ENCODE results near the gene P2RX2. TPM values are rescaled to one million over a fixed set of nuclear protein-coding genes. Genes with fewer than 3 reads are reported as not detected.

The P2RX2 gene
- total and polyA plus RNA-seq, 2 experiments from 2014 or later: 1.1 to 1.7 TPM

- Mint-ChIP-seq H3K27ac (no peak overlapping the region), H3K27me3 (ENCODE audit: insufficient read depth, low read depth, poor library complexity) (peaks cover 90% of the 10 kb centered on the region), H3K9me3 (peaks cover 30% of the 10 kb centered on the region), H3K36me3 (ENCODE audit: low read depth) (peaks cover 3% of the 10 kb centered on the region; the same call in 1 of the 3 replicates), H3K4me3 (no peak overlapping the region), H3K4me1 (no peaks in the 10 kb centered on the region)
- Histone ChIP-seq H2AFZ (no peak overlapping the region), H3K9me2 (ENCODE audit: insufficient read depth) (no peaks in the 10 kb centered on the region), H3K27ac (ENCODE audit: low read depth) (no peak overlapping the region), H3K4me1 (ENCODE audit: insufficient read depth) (no peaks in the 10 kb centered on the region), H3K4me3 (no peak overlapping the region), H3K27me3 (ENCODE audit: insufficient read depth) (peaks cover 94% of the 10 kb centered on the region), H3K79me2 (replicated peaks; ENCODE audit: insufficient read depth) (no peaks in the 10 kb centered on the region), H3K36me3 (ENCODE audit: insufficient read depth) (no peaks in the 10 kb centered on the region), H3F3A (replicated peaks; ENCODE audit: low read depth) (0 out of 2 replicates have a peak, but pooled peaks cover 4% of the 10 kb centered on the region), H4K20me1 (replicated peaks; ENCODE audit: insufficient read depth) (no peaks in the 10 kb centered on the region), H3K4me2 (no peak overlapping the region)
- DNase-seq (ENCODE audit: low spot score) (no peak), ATAC-seq (no peak)
- TF ChIP-seq EZH2 (IDR thresholded peaks at IDR 0.05; ENCODE audit: low read depth, unreplicated experiment) (no peak), ETS1 (IDR thresholded peaks at IDR 0.05) (no peak), ZNF462 (CRISPR knock-in tag; IDR thresholded peaks at IDR 0.05) (no peak), POLR2AphosphoS5 (IDR thresholded peaks at IDR 0.05; ENCODE audit: low read depth) (no peak), JUNB (IDR thresholded peaks at IDR 0.05; ENCODE audit: unreplicated experiment) (no peak), NANOG (IDR thresholded peaks at IDR 0.05; ENCODE audit: borderline replicate concordance) (no peak), ZNF114 (CRISPR knock-in tag; IDR thresholded peaks at IDR 0.05) (no peak), EZH2phosphoT487 (IDR thresholded peaks at IDR 0.05; ENCODE audit: unreplicated experiment) (no peak), ZNF331 (CRISPR knock-in tag; IDR thresholded peaks at IDR 0.05; ENCODE audit: low read depth) (no peak), CTCF (conservative IDR thresholded peaks at IDR 0.05; ENCODE audit: low read depth in 2 of 2) (no peak), CREB1 (CRISPR knock-in tag; IDR thresholded peaks at IDR 0.05; ENCODE audit: low read depth) (no peak), STAT1 (IDR thresholded peaks at IDR 0.05; ENCODE audit: unreplicated experiment) (no peak), REST (IDR thresholded peaks at IDR 0.05; ENCODE audit: unreplicated experiment) (no peak)
Observed at GRCh38 chr12:132610866-132611602, 7.5 kb upstream of the P2RX2 start.
